Measurements from ENCODE around the gene PSME3IP1. TPM values are rescaled to one million over a fixed set of nuclear protein-coding genes. Genes with fewer than 3 reads are reported as not detected.

Gene PSME3IP1
- polyA plus RNA-seq, 3 donors from 2014 or later: 79.0 to 91.7 (median 88.9) TPM

DNA sequence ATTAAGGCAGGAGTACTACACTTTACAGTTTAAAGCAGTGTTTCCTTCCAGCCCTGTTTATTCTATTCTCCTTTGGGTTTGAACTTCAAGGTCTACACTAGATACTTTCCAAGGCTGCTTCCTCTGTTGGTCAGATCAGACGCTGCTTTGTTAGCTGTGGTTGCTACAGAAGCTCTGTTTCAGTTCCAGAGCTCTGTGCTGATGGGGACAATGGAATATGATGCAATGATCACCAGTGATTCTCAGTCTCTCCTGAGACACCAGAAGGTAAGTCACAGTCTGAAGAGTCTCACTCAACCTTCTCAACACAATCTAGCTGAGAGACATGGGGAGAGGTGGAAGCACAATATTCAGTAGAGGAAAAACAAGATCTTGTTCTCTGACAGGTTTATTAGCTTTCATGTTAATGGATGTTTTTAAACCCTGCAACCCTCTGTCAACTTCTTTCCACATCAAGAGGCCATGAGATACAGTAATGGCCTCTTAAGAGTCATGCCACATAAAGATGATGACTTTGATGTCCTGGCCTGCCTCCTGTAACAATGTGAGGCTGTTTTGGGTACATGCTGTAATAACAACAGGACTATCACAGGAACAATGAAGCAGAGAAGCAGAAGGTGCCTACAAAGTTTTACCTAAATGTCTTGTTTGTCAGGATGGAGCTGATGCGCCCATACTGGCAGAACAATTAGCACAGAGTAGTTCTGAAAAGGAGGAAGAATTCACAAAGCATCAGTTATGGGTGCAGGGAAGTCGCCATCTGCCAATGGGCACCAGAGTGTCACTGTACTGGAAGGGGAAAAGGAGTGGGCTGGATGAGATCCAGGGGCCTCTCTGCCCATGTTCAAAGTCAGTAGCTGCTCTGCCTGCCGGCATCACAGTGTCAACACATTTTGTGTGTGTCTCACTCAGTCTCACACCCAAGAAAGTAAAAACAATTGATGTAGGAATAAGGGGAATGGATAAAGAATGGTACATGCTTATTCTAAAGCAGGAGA is 33.4 kb downstream of the PSME3IP1 start:
- Mint-ChIP-seq H3K4me1 (peaks cover 6 to 13% of the 10 kb centered on the region in 2 donors), H3K27ac (peak overlapping the region in 3 of 6 donors; percentile 22 to 55 (median 26)), H3K27me3 (ENCODE audit: low read depth in 3 of 3) (peaks cover 0 to 2% (median 0%) of the 10 kb centered on the region in 3 donors), H3K4me3 (no peak overlapping the region), H3K9me3 (no peaks in the 10 kb centered on the region), H3K36me3 (peaks cover 26 to 49% (median 34%) of the 10 kb centered on the region in 3 donors)
- no peak for DNase-seq

DNA sequence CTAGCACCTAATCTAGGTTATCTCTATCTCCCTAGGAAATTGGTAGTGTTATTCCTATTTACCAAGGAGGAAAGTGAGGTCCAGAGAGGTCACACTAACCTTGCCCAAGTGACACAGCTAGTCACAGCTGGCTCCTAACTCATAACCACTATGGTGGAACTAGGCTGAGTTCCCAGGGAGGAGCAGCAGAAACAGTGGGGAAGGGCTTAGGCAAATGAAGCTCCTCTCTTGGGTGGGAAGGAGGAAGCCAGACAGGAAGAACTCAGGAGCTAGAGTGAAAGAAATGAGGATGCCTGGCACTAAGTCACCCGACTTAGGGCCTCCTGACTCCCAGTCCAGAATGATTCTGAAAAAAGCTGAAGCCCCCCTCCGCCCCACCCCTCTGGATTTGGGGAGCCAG is 34.5 kb downstream of the PSME3IP1 start:
- Mint-ChIP-seq H3K4me3 (no peak overlapping the region), H3K4me1 (peaks cover 8 to 13% of the 10 kb centered on the region in 2 donors)

DNA sequence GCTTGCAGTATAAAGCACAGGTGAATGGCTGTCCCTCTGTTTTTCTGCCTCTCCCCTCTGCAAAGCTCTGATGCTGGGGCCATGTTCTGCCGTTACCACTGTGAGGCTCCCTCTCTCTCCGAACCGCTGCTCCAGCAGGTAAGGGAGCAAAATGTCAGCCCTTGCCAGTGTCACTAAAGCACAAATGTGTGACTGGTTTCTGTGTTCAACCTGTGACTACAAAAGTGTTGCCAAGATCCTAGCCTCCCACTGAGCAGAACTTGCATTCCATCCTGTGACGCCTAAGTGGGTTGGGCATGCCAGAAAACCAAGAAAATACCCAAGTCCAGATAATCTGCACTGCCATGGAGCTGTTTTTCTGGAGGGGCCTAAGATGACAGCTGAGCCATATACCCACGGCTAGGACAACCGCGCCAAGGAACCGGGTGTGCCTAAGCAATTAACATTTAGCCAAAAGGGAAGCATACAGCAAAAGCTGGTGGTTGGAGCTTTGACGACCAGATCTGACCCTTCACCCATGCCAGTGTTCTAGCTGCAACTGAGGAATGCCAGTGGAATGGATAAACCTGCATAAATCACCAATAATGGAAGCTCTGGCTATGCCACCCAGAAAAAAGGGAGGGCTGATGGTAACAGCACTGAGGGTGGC is 35.0 kb downstream of the PSME3IP1 start:
- Mint-ChIP-seq H3K36me3 (peaks cover 16 to 33% (median 26%) of the 10 kb centered on the region in 3 donors), H3K9me3 (no peaks in the 10 kb centered on the region), H3K4me3 (no peak overlapping the region), H3K27ac (no peak overlapping the region), H3K4me1 (peaks cover 8 to 13% of the 10 kb centered on the region in 2 donors), H3K27me3 (ENCODE audit: low read depth in 3 of 3) (peaks cover 0 to 2% (median 0%) of the 10 kb centered on the region in 3 donors)
- no peak for DNase-seq

More for the DNA sequence above, 34.5 kb downstream of the PSME3IP1 start:
- H3K36me3 Mint-ChIP-seq: peaks cover 19 to 38% (median 28%) of the 10 kb centered on the region in 3 donors
- no peak overlapping the region for H3K27ac Mint-ChIP-seq
- DNase-seq: no peak
- H3K9me3 Mint-ChIP-seq: no peaks in the 10 kb centered on the region
- H3K27me3 Mint-ChIP-seq (ENCODE audit: low read depth in 3 of 3): peaks cover 0 to 2% (median 0%) of the 10 kb centered on the region in 3 donors

DNA sequence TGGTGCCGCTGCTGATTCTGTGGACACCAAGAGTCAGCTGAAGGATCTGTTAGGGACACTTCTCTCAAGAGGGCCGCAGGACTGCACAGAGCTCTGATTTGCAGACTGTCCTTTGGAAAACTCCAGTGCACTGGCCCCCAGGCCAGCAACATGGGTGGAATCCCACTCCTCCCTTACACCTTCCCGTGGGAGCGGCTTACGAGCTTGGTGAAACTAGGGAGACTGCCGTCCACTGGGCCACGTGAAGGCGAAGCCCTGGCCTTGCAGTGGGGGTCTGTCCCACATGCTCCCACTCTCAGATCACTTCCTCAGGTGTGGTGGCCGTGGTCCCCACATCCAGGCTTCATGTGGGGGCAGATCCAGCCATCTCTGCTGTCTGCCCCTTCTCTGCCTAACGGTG is 36.4 kb downstream of the PSME3IP1 start:
- DNase-seq: no peak
- Mint-ChIP-seq H3K36me3 (peaks cover 14 to 25% (median 22%) of the 10 kb centered on the region in 3 donors), H3K27ac (no peak overlapping the region), H3K27me3 (ENCODE audit: low read depth in 3 of 3) (peaks cover 0 to 2% (median 0%) of the 10 kb centered on the region in 3 donors), H3K9me3 (no peaks in the 10 kb centered on the region), H3K4me1 (peaks cover 8 to 13% of the 10 kb centered on the region in 2 donors), H3K4me3 (no peak overlapping the region)

DNA sequence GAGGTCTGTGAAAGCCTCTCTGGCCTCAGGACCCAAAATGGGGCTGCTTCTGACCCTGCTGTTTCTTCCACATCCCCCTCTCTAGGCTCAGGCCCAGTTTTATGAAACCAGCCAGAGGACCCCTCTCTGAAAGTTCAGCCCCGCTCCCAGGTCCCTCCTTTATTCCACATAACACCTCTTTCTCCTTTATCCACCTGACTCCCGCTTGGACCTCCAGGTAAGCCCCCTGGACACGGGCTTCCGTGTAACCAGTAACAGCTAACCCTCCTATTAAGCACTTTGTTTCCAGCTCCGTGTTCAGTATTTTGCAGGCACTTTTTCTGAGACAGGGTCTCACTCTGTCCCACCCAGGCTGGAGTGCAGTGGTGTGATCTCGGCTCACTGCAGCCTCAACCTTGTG is 37.4 kb downstream of the PSME3IP1 start:
- Mint-ChIP-seq H3K27me3 (ENCODE audit: low read depth in 3 of 3) (peaks cover 0 to 2% (median 0%) of the 10 kb centered on the region in 3 donors), H3K27ac (peak overlapping the region in 1 of 6 donors; percentile 59), H3K4me1 (peaks cover 8 to 13% of the 10 kb centered on the region in 2 donors), H3K36me3 (peaks cover 12 to 16% (median 14%) of the 10 kb centered on the region in 3 donors), H3K9me3 (no peaks in the 10 kb centered on the region), H3K4me3 (no peak overlapping the region)
- DNase-seq: no peak

DNA sequence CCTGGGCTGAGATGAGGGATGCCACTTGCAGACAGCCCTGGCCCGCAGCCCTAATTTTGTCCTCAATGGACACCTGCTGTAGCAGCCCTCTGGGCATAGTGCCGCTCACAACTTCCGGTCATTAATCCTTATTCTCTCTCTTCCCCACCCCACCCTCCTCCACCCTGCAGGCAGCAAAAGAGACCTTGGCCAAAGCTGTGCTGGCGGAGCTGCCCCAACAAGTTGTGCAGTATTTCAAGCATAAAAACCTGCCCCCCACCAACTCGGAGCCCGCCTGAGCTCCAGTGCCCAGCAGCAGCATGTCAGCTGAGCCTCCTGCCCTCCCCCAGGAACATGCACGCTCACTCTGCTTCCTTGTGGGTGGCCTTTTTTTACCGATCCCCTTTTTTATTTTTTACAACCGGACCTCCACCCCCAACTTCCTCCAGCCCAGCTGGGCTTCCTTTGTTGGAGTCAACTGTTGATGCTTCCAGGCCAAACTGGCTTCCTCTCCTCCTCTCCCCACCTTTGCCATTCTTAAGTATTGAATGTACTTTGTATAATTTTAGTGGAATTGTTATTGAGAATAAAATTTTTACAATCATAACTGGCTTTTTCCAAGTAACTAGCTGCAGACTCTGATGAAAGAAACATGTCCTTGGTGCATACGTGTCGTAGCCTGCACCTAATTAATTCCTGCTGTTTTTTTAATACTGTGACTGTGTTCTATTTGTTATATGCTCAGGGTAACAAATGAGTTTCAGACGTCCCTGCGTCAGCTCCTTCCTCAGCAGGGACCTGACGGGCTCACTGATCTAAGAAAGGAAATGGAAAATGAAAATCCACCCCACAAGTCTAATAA is 38.2 kb downstream of the PSME3IP1 start:
- H3K9me3 Mint-ChIP-seq: no peaks in the 10 kb centered on the region
- no peak for DNase-seq
- H3K4me1 Mint-ChIP-seq: peaks cover 8 to 13% of the 10 kb centered on the region in 2 donors
- H3K36me3 Mint-ChIP-seq: peaks cover 6 to 7% (median 6%) of the 10 kb centered on the region in 3 donors
- H3K27me3 Mint-ChIP-seq (ENCODE audit: low read depth in 3 of 3): peaks cover 0 to 2% (median 0%) of the 10 kb centered on the region in 3 donors
- H3K4me3 Mint-ChIP-seq: no peak overlapping the region
- peak overlapping the region in 2 of 6 donors; percentile 5 to 25 for H3K27ac Mint-ChIP-seq

DNA sequence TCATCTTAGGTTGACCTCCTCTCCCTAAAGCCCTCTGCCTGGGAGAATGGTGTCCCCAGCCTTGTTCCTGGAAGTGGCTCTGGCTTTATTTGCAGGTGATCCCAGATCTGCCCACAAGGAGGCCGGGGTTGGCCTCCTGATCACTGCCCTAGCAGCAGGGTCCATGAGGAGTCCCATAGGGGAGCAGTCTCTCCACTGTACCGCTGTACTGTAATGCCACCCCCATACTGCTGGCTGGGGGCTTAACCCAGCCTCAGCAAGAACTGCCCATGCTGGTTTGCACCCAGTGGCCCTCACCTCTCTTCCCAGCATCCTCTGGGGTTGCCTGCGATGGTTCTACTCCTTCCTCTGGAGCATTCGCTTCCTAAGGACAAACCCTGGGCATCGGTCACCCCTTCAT is 39.1 kb downstream of the PSME3IP1 start:
- Mint-ChIP-seq H3K4me1 (peaks cover 15 to 21% of the 10 kb centered on the region in 2 donors), H3K9me3 (no peaks in the 10 kb centered on the region), H3K4me3 (no peak overlapping the region)

DNA sequence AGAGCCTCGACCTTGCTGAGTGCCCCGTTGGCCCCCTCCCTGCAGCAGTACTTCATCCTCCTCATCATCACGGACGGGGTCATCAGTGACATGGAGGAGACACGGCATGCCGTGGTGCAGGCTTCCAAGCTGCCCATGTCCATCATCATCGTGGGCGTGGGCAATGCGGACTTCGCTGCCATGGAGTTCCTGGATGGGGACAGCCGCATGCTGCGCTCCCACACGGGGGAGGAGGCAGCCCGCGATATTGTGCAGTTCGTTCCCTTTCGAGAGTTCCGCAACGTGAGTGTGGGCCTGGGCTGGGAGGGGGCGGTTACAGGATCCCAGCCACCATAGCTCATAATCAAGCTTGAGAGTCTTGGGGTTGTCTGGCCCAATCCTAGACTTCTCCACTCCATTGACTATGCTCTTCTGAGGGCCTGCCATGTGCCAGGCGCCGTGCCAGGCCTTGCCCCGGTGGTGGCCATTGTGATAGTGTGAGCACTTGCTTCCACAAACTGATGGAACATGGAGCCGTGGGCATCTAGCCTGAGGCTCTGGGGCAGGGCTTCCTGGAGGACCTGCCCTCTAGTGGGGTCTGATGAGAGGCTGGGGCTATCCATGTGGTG is 39.7 kb downstream of the PSME3IP1 start:
- Mint-ChIP-seq H3K36me3 (no peaks in the 10 kb centered on the region), H3K4me3 (no peak overlapping the region), H3K9me3 (no peaks in the 10 kb centered on the region), H3K4me1 (peaks cover 16 to 24% of the 10 kb centered on the region in 2 donors), H3K27me3 (ENCODE audit: low read depth in 3 of 3) (peaks cover 0 to 2% (median 2%) of the 10 kb centered on the region in 3 donors), H3K27ac (no peak overlapping the region)
- DNase-seq: no peak

More for the DNA sequence above, 39.1 kb downstream of the PSME3IP1 start:
- DNase-seq: no peak
- no peaks in the 10 kb centered on the region for H3K36me3 Mint-ChIP-seq
- H3K27me3 Mint-ChIP-seq (ENCODE audit: low read depth in 3 of 3): peaks cover 0 to 2% (median 2%) of the 10 kb centered on the region in 3 donors
- H3K27ac Mint-ChIP-seq: no peak overlapping the region

DNA sequence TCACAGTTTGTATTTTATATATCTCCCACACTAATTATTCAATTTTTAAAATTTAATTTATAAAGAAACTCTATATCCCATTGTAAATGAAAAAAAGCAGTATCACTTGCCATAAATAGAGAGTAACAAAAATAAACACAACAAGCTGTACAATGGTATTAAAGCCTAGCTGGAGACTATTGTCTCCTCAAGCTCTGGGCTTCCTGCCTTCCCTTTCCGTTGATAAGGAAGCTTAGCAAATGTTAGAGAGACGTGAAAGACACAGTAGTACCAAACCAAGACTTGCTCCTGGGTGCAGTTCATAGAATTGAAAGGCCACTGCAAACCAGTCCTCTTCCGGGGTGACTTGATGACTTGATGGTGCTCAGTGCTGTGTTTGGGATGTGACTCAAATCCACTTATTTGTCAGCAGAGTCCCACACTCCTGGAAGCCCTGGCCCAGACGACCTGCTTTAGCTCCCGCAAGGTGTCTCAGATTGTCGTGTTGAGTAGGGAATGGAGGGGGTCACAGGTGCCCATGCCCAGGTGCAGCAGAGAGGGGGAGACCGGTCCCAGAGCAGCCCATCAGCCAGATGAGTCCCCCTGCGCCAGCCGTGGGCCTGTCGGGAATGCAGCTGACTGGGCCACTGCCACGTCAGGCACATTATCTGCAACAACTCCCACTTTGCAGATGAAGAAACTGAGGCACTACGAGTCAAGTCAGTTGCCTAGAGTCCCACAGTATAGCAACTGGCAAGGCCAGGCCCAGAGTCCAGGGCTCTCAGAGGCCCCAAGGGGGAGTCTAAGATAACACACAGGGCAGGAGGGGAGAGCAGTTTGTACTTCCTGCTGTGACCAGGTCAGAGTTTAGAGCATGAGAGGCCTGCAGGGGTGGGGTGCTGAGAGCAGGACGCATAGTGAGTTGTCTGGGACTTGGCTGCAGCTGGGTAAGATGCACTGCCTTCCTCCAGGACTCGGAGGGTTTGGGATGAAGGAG is 40.5 kb downstream of the PSME3IP1 start:
- H3K27me3 Mint-ChIP-seq (ENCODE audit: low read depth in 3 of 3): peaks cover 0 to 2% (median 2%) of the 10 kb centered on the region in 3 donors
- peaks cover 19 to 24% of the 10 kb centered on the region in 2 donors for H3K4me1 Mint-ChIP-seq
- no peaks in the 10 kb centered on the region for H3K9me3 Mint-ChIP-seq
- DNase-seq: no peak
- no peak overlapping the region for H3K27ac Mint-ChIP-seq
- no peaks in the 10 kb centered on the region for H3K36me3 Mint-ChIP-seq
- H3K4me3 Mint-ChIP-seq: no peak overlapping the region

DNA sequence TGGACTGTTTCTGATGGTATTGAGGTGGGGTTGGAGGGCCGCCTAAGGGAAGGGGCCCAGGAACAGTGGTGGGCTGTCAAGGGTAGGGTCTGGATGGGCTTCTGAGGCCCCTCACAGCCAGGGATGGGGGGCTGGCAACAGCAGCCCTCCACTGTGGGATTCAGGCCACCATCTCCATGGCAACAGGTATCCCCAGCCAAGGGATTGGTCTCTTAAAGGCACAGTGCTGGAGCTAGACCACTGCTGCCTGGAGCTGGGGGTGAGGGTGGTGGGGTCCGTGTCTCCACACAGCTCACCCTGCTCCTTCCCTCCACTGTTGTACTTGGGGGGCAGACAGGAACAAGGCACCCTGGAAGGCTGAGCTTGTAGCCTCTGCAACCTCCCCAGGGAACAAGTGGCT is 41.8 kb downstream of the PSME3IP1 start:
- H3K9me3 Mint-ChIP-seq: no peaks in the 10 kb centered on the region
- peaks cover 0 to 2% (median 2%) of the 10 kb centered on the region in 3 donors for H3K27me3 Mint-ChIP-seq (ENCODE audit: low read depth in 3 of 3)
- no peak for DNase-seq
- no peak overlapping the region for H3K27ac Mint-ChIP-seq
- H3K4me1 Mint-ChIP-seq: peaks cover 25 to 32% of the 10 kb centered on the region in 2 donors
- H3K4me3 Mint-ChIP-seq: no peak overlapping the region
- H3K36me3 Mint-ChIP-seq: no peaks in the 10 kb centered on the region

DNA sequence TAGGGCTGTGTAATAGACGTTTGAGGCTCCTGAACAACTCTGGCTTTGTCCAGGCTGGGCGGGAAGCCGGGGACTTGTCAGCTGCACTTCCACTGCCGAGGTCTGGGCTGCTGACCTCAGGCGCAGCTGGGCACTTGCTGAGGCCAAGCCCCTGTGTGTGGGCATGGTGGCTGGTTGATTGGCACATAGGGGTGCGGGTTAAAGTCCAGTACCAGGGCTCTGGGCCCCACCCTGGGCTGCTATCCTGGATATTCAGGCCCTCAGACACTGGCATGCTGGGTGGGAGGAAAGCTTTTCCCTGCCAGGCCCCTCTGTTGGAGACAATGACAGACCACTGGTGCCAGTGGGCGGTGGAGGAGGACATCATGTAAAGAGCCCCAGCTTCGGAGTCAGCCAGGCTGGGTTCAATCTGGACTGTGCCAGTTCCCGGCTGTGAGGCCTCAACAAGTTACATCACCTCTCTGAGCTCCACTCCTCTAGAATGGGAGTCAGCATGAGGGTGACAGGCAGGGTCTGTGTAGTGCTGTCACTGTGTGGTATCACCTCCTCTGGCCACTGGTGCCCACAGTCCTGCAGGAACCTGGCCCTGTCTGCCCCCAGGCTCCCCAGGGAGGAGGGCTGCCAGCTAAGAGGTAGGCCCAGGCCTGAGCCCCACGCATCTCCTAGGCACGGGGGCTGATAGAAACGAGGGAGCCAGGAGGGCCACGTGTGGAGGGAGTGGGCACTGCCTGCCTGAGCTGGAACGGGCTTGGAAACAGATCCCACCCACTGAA is 42.5 kb downstream of the PSME3IP1 start:
- H3K4me3 Mint-ChIP-seq: no peak overlapping the region
- DNase-seq: no peak
- peaks cover 1 to 2% (median 2%) of the 10 kb centered on the region in 3 donors for H3K27me3 Mint-ChIP-seq (ENCODE audit: low read depth in 3 of 3)
- H3K36me3 Mint-ChIP-seq: no peaks in the 10 kb centered on the region
- H3K27ac Mint-ChIP-seq: no peak overlapping the region
- H3K9me3 Mint-ChIP-seq: no peaks in the 10 kb centered on the region
- H3K4me1 Mint-ChIP-seq: peaks cover 32 to 35% of the 10 kb centered on the region in 2 donors

Measured in immature natural killer cell (primary cell).